SH-SY5Y (cell line): ENCODE results near the gene PPP2R2B.

Source experiments
- GATA2 ChIP-seq: IDR thresholded peaks from 2 replicates; pipeline ENCODE4 v1.6.1; 2011; ENCODE audit warnings: mild to moderate bottlenecking, low read depth, low read length
- GATA3 ChIP-seq: IDR thresholded peaks from 2 replicates; pipeline ENCODE4 v1.6.1; 2011; ENCODE audit warnings: low read depth, mild to moderate bottlenecking, low read length, moderate library complexity

The PPP2R2B gene

DNA sequence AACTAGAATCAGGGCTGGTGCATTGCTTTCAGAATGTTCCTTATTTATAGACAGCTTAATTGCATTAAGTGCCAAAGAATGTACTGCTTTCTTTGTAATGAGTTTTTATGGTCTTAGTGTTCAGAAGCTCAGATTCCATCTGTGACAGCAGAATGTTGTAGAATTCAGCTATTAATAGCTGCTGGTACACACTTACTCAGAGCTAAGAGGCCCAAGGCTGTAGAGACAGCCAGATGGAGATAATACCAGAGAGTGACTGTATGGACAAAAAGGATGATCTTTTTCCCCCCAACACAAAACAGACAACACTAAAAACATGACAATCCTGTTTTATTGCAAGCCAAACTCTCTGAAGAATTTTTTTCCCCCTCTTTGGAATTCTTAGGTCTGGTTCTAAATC is 50.2 kb downstream of the PPP2R2B start:
- TF ChIP-seq GATA3, result peak; percentile 48; the same call in 1 of the 2 replicates
- TF ChIP-seq GATA2, result peak; percentile 59

DNA sequence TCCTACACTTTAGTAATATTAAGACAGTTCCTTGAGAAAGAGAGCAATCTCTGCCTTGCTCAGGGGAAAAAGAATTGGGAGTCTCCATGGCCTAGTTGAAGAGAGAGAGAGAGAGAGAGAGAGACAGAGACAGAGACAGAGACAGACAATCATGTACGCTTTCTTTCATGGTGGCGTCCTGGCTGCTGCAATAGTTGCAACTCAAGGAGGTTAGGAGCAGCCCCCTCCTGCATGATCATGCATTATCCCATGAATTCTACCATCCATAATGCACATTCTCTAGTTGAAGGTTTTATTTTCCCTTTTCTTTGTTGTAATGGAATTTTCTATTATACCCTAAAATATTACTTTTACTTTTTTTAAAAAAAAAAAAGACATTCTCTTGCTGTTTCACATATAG is 50.7 kb downstream of the PPP2R2B start:
- TF ChIP-seq GATA2 (no peak), GATA3 (no peak)

DNA sequence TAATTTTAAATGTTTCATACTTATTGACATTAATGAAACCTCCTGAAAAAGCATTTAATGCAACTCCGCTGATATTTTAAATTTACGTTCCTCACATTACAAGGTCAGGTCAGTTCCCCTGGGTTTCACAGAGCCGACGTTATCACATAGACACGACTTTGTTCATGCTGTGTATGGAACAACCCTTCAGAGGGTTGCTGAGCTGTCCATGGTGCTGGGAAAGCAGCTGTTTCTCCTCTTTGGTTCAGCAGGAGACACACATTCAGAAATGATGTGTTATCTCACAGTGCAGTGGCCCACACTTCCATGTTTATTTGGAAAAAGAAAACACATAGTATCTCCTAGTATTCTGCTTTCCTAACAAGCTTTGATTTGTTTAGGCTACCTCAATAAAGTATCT is 53.5 kb downstream of the PPP2R2B start:
- no peak for TF ChIP-seq GATA3
- no peak for TF ChIP-seq GATA2

DNA sequence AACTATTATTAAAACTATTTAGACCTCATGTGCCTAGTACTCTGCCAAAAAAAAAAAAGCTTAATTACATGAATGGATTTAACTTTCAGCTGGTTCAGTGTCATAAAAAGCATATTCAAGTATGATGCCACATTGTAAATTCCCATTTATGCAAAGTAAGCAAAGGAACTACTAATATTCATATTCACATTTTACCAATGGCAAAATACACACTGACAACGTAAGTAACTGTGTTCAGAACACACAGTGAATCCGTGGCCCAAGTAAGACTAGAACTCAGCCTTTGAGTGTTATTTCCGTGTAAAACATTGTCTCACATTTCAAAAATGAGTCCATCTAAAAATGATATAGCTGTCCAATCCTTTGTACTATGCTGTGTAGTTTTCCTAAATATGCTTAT is 56.8 kb downstream of the PPP2R2B start:
- TF ChIP-seq GATA2 (no peak), GATA3 (no peak)

DNA sequence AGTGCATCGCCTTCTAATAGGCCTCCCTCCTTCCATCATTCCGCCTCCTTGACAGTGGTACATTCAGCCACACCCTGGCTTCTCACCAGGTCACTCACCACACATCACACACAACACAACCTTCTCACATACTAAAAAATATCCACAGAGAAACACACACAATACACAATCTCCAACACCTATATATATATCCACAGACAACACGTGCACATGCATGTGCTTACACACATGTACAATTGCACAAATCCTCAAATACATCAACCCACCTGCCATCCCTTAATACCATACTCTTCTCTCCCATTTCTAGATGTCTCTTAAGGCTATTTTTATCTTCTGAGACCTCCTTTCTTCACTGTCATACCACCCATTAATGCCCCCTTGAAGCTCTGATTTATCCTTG is 57.6 kb downstream of the PPP2R2B start:
- no peak for TF ChIP-seq GATA3
- TF ChIP-seq GATA2, result no peak

DNA sequence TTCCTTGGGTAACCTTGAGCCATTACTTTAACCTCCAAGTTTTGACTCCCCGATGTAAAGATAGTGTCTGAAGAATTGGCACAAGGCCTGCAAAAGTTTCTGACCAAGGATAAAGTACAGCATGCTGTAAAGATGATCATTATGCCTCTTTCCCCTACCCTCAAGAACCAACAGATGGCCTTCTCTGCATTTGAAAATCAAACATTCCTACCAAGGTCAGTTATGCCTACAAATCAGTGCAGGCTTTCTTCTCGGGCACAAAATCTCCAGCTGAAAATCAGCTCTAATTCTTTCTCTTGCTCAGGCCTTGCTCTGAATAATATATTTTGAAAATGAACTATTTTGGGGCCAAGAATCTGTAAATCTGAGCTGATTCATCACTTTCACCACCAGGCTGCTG is 59.7 kb downstream of the PPP2R2B start:
- TF ChIP-seq GATA2 (no peak), GATA3 (no peak)

DNA sequence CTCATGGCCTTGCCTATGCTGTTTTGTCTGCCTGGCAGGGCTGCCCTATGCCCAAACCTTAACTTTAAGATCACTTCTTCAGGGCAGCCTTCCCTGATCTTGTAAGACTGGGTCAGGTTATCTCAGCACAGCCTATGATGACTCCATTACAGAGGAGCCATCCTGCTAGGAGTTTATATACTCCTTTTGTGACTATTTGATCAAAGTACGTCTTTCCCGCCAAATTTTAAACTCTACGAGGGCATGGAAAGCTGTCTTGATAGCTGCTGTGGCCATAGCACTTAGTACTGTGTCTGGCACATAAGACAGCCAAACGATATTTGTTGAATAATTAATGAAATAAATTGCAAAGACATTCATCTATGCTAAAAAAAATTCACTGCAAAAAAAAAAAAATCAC is 60.6 kb downstream of the PPP2R2B start:
- TF ChIP-seq GATA3, result no peak
- no peak for TF ChIP-seq GATA2

DNA sequence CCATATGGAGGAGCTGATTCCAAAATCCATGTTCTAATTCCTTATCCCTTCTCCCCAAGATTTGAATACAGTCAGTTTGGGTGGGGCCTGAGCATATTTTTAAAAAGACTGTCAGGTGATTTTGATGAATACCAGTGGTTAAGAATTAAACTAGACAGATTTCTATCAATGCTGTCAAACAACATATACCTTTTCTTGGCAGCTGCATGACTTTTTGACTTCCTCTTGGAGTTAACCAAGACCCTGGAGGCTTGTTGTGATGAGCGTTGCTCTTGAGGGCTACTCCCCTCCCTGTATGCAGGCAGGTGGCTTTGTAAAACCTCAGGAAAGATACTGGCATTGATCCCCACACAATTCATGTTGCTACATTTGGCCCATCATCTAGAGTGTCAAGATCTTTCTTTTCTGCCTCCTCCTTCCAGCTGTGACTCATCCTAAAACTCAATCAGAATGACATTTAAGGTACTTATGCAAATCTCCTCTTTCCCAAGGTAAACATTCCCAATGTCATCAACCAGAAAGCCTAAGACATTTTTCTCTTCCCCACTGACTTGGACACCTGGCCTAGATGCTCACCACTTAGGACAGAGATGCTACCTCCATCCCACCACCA is 61.7 kb downstream of the PPP2R2B start:
- TF ChIP-seq GATA3, result no peak
- TF ChIP-seq GATA2, result no peak

DNA sequence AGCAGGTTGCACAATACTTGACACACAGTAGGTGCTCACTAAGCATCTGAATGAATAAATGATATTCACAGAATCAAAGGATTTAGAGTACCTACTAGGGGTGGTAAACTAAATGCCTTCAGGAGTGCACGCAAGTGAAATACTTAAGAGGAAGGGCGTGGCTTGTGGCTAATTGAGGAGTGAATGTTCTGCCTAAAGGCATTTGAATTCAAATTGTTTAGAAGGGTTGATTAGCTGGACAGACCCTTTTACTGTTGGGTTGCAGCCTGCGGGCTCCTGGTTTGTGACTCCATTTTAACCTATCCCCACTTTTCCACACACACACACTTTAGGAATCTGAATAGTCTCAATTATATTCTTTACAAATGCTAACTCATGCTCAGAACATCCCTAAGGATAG is 63.1 kb downstream of the PPP2R2B start:
- TF ChIP-seq GATA3 (no peak), GATA2 (no peak)

DNA sequence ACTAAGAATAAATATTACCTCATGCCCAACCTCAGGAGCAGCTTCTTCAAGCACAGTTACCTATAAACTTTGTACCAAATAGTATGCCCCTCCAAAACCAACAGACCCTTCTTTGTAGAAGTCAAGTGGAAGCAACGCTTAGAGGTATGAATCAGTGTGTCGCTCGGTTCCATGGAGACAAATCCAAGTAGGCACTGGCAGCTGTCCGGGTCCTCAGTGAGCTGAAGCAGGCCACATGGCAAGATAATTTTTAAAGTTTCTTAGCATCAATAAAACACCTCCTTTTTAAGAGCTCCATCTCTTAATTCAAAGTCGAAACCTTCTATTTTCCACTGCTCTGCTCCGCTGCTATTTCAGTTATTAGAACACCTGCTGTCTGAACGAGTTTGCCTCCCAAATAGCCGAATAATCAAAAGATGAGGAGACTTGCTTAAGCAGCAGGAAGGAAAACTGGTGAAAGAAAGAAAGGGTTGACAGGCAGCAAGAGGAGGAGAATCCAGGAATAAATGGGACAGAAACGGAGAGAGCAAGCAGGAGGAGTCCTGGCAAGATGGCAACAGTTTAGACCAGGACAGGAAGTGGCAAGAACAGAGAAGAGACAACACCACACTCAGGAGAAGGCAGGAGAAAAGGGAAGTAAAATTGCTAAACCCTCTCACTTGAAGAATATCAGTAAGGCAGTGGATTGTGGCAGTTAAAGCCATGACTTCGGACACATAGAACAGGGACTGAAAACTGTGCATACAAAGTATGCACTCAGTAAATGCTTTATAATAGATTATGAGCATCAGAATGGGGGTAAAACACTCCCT is 65.0 kb downstream of the PPP2R2B start:
- no peak for TF ChIP-seq GATA2
- no peak for TF ChIP-seq GATA3

DNA sequence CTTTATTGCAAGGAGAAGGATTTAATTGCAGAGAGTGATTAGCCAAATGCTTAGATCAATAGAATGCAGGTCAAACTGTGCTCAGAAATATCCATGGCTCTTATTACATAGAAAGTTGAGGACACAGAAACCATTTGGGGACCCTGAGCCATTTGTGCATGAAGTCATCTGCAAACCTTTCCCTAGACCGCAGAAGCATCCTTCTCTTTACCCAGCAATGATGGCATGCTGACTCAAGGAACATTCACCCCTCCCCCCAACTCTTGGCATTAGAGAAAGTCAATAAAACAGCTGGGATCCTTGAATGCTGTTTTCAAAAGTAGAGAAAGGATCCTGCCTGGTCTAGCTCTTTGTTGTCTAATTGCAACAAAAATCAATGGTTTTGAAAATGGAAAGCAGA is 73.5 kb downstream of the PPP2R2B start:
- TF ChIP-seq GATA3, result no peak
- TF ChIP-seq GATA2, result no peak

DNA sequence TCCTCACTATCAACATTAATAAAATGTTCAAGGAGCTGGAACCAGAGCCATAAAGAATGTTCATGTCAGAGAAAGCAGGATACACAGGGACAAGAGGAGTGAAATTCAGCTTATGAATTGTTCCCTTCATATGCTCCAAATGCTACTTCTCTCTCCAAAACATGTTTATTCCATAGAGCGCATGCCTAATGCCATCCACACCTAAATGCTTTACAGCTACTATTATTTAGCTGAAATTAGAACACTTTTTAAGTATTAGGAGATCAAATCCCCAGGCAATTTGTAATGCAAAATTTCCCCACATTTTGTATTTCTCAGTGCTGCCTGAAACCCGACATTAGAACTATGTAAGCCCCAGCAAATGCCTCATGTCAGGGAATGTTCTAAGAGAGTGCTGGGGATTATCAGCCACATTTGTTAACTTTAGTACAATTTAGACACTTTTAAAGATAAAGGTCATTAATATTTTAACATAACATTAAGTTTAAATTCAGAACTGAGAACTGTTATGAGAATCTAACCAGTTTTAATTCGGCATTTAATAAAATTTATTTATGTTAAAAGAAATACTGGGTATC is 75.5 kb downstream of the PPP2R2B start:
- TF ChIP-seq GATA2 (no peak), GATA3 (no peak)

DNA sequence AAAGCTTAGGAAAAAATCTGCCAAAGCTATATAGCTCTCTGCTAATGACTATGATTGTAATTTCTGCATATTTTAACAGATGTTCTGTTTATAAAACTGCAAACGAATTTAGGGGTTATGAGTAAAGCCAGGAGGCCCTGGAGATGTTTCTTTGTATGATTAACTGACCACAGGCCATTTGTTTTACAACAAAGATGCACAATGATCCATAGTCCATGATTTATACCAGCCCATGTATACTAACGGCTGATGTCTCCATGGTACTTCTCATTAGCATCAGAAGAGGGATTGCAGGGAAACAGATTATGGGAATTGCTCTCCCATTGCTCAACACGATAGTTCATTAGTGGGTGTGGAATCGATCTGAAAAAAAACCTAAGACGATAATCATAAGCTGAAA is 78.9 kb downstream of the PPP2R2B start:
- TF ChIP-seq GATA2, result no peak
- TF ChIP-seq GATA3, result no peak

DNA sequence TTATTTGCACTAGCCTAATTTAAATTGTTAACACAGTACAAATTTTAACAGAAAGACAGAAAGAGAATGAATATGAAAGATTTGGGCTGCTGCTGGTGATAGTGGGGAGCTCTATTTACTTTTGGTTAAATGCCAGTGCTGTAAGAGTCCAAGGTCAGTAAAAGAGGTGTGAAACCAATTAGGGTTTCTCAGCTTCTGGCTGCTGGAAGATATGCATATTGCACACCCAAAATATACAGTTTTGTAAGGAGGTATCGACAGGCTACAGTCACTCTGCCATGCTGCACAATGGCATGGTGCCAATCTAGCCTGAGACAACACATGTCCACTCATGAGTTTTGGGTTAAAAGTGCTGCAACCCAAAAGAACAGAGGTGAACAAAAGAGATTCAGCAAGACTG is 79.3 kb downstream of the PPP2R2B start:
- TF ChIP-seq GATA2 (no peak), GATA3 (no peak)

DNA sequence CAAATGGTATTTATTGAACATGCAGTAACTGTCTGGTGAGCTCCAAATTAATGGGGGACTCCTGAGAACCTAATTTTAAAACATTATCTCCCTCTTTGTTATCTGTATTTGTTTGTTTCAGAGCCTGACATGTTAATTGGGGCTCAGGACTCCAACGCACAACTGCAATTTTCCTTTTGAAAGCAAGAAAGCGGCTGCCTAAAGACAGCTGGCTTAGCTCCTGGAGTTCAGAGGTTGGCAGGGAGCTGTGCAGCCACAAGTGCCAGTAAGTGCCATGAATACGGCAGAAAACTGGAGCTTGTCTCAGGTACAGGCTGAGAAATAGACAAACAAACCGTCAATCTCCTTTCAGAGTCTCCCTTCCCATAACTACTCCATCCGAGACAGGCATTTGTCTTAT is 80.9 kb downstream of the PPP2R2B start:
- TF ChIP-seq GATA3 (no peak), GATA2 (no peak)
